ENCODE measurements around the gene SORCS2.

Gene SORCS2

DNA sequence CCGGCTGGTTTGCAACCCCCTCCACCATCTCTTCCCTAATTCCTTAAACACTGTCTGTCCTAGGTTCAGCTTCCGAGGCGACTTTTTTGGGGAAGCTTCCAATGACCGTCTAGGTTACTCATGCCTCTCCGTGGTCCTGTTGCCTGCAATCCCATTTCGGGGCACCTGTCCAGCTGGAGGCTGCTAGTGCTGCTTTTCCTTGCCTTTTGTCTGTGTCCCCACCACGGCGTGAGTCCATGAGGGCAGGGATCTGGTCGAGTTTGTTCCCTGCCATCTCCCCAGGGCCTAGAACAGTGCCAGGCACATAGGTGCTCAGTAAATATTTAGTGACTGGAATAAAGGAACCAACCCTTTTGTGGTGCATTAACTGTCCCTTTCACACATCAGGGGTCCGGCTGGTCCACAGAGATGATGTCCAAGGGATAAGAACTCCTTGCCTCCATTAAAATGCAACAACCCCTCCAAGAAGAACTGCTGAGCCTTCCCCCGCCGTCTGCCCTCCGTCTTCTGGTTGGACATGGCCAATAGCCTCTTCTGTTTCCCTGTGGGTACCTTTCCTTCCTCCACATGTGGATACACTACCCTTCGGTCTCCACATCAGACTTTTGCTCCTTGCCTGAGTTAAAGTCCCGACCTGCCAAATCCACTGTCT is 5.7 kb upstream of the SORCS2 start:
- peak; percentile 0 for DNase-seq

DNA sequence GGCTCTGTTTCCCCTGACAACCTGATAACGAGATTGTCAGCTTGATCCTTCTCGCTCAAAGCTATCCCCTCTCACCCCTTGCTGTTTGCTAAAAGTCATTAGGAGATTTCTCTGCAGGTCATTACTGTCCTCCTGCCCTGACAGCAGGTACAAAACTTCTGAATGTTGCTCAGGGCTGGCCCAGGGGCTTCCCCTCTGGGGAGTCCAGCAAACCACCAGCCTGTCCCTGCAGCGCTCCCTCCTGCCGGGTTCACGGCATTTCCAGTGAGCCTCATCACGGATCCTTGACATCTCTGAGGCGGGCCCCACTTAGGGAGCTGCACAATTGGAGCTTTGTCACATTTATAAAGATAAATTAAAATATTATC is 5.2 kb upstream of the SORCS2 start:
- peak; percentile 1 for DNase-seq

DNA sequence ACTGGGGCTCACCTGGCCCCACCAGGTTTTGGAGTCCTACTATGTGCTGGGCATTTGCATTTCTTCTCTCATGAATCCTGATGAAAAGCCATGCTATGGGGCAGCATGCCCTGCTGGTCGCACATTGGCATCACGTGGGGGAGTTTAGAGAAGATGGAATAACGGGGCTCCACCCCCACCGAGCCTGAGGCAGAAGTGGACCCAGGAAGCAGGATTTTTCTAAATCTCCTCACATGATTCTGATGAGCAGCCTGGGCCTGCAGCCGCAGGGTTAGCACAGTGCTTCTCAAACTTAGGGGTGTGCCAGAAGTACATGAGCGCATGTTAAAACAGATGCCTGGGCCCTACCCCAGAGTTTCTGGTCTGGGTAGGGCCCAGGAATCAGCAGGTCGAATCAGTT is 4.6 kb upstream of the SORCS2 start:
- DNase-seq: peak; percentile 1

DNA sequence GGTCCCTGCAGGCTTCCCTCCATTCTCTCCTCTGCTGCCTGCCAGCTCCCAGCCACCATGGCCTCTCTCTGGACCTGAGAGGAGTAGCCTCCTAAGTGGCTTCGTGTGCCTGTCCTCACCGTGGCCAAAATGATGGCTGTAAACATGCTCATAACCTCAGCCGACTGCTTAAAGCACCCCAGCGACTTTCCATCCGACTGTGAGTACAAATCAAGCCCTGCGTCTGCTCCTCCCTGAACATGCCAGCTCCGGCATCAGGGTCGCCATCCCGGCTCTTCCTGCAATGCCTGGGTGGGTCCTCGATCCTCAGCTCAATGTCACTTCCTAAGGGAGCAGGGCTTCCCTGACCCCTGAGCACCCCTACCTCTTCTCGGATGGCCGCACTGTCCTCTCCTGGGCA is 3.3 kb upstream of the SORCS2 start:
- no peak for DNase-seq

- DNase-seq: no peak
These were observed 2.7 kb upstream of the SORCS2 start for GRCh38 chr4:7189475-7190277.

GRCh38 chr4:7190278-7190594 is 2.1 kb upstream of the SORCS2 start:
- peak; percentile 0 for DNase-seq

DNA sequence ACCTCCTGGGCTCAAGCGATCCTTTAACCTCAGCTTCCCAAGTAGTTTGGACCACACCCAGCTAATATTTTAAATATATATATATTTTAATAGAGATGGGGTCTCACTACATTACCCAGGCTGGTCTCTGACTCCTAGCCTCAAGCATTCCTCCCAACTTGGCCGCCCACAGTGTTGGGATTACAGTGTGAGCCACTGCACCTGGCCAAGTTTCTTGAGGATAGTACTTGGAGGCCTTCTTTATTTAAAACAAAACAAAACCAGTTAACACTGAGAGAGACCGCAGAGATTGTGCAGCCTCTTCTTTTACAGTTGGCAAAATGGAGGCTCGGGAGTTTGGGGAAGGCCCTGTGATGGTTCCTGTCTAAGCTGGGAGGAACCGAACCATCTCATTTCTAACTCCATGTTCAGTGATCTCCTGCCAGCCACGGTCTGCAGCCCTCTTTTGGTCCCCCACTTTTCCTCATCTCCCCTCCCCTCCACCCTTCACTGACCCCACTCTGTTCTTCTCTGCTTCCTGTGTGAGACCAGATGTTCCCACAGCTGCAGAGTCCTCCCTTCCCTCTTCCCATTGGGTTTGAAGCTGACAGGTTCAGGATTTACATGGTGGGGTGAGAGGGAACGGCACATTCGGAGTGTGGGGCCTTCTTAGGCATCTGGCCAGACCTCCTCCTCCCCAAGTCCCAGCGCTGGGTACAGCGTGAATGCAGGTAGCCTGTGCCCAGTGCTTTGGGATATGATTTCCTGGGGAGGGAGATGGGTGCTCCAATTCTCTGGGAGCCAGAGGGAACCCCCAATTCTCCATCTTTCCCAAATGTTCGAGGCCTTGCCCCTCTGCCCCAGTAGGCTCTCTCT is 1.4 kb upstream of the SORCS2 start:
- DNase-seq: peak; percentile 18

GRCh38 chr4:7191546-7192251 is 639 bp upstream of the SORCS2 start:
- DNase-seq: no peak

DNA sequence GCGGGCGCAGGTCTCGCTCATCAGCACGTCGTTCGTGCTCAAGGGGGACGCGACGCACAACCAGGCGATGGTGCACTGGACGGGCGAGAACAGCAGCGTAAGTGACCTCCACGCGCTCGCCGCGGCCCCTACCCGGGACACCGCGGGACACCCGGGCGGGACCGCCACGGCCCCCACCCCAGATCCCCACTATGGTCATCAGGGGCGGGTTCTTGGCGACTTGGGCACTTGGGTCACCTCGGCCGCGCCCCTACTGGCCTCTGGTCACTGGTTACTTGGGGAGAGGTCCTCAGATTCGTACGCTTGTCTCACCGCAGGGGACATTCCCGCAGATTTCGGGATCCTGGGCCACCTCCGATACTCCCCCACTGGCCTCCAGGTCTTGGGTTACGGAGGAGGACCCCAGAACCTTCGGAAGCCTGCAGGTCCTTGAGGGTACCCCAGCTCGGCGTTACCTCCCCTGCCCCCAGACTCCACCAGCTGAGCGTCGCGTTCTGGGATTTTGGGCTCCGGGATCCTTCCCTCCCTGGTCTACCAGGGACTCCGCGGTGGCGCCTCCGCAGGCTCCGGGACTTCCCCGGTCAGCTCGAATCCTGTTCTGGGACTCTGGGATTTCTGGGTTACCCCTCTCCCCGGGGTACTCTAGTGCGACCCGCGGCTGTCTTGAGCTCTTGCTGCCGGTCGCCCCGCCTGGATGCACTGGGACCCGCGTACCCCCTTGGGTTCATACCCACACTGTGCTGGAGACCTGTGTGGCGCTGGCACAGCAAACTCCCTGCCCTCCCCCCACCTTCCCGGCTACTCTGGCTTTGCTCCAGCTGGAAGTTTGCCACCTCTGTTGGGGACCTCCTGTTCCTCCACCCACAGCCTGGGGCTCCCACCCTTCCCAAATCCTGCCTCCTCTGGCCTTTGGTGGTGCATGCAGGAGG is 956 bp downstream of the SORCS2 start:
- peak; percentile 67 for DNase-seq

DNA sequence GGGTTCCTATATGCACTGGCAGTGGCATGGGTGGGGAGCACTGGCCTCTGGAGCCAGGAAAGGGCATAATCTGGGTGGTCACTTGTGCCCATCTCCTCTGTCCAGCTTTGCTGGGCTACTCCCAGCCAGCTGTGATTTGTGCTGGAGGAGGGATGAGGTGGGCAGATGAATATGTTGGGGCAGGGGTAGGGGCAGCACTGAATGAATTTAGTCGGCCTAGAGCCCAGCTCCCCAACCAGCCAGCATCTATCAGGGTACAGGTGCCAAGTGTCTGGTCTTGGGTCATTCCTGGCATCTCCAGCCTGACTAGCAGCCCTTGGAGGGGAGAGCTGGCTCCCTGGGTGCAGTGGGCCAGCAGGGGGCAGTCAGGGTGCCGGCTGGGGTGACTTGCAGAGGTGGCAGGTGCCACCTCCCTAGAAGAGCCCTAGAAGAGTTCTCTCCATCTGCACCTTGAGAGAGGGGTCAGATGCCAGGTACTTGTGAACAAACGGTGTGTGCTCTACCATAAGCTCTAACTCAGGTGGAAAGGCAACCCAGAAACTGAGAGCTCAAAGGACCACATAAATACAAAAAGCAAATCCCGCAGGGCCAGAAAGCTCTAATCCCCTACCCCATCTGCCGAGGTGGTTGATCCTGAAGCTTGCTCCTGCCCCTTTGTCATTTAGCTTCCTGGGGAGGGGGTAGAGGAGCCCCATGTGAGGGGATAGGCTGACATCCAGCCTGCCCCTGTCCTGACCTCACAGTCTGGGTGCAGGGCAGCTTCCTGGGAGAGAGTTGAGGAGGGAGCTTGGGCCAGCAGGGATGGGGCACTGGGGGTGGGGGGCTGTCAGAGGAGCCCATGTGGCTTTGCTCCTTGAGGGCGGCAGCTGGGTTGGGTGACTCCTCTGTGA is 2.2 kb downstream of the SORCS2 start:
- DNase-seq: peak; percentile 36

DNA sequence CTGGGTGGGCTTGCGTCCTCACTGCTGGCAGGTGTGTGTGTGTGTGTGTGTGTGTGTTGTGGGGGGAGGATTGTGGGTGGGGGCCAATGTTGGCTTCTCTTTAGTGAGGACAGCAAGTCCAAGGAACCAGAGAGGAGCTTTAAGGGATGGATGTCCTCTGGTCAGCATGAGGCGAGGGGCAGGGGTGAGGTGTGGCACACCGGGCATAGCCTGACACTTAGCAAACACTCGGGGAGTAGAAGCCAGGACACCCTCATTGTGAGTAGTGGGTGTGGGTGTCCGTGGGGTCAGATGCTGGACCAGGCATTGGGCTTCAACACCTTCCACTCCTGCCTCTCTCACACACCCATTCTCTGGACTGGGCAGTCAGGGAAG is 2.8 kb downstream of the SORCS2 start:
- no peak for DNase-seq

DNA sequence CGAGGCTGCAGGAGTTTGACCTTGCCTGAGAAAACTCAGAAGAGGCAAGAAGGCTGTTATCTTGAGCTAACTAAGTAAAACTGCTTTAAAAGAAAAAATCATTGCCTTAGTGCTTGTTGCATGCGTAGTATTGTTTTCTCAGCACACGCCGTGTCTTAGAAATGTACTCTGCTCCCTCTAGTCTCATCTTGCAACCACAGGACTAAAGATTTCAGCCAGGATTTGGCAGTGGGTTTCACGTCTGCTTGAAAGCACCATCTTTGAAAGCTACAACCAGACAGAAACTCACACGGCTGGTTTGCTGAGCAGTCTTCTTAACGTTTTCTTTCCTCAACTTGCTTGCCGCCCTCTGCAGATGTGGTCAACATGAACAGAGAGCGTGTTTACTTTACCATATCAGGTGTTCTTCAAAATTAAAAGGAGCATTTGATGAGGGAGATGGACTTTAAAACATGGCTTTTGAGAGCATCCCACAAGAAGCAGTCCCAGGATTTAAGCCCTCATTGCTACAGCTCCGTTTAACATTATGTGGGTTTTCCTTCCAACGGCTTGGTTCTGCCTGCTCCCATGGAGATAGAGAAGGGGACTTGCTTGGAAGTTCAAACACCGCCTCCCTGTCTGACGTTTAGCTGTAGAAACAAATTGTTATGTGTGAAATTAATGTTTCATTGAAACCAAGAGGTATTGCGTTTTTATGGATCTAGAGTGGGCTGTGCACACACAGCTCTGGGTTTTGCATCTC is 3.4 kb downstream of the SORCS2 start:
- no peak for DNase-seq

- DNase-seq: no peak
These were observed 3.9 kb downstream of the SORCS2 start for GRCh38 chr4:7196288-7196651.

- peak; percentile 1 for DNase-seq
These were observed 4.4 kb downstream of the SORCS2 start for GRCh38 chr4:7196736-7197135.

- DNase-seq: peak; percentile 3
These were observed 5.6 kb downstream of the SORCS2 start for GRCh38 chr4:7197910-7198309.

DNA sequence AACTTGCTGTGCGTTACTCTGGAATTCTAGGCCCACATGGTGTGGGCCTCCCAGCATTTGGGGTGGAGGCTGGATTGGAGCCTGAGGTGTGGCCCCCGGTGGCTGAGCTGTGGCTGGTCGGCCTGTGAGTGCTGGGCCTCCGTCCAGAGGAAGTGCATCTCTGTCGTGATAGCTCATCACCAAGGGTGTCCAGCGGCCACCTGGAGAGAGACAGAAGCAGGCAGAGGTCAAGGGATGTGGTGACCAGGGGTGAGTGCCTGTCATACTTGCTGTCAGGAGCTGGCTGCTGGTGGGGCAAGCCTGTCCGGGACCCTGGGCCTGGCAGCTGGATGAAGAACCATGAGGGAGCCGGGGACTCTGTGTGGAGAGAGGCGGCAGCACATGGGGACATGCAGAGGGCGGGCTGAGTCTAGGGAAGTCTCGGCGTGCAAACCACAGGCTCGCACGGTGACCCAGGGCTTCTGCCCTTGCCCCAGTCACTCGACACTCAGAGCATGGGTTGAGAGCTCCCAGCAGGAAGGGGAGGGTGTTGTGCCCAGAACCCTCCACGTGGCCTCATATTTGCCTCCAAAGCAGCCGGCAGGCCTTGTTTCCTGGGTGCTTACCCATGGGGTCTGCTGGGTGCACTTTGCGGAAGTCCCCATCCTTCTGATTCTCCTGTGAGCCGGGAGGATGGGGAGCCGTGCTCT is 6.2 kb downstream of the SORCS2 start:
- peak; percentile 1 for DNase-seq

GRCh38 chr4:7199129-7199725 is 6.9 kb downstream of the SORCS2 start:
- DNase-seq: peak; percentile 0

GRCh38 chr4:7199771-7200441 is 7.6 kb downstream of the SORCS2 start:
- peak; percentile 1 for DNase-seq
